H1 (cell line): ENCODE results near the gene CDS2. TPM values are rescaled to one million over a fixed set of nuclear protein-coding genes. Genes with fewer than 3 reads are reported as not detected.

Experiments
- BRCA1 ChIP-seq: IDR thresholded peaks from 2 replicates; pipeline ENCODE4 v1.6.1; 2012; ENCODE audit warnings: low read depth, low read length, improper control_type of control experiment
- CBX8 ChIP-seq: fragments of 300-800, 300-1000 bp; sonication (generic); IDR thresholded peaks from 2 replicates; pipeline ENCODE4 v1.7.1; 2016; ENCODE audit warnings: low read depth, low read length, borderline replicate concordance
- CHD7 ChIP-seq: fragments of 300-600 bp; sonication (generic); IDR thresholded peaks from 2 replicates; pipeline ENCODE4 v1.7.1; 2012; ENCODE audit warnings: low read length, moderate library complexity, mild to moderate bottlenecking, inconsistent platforms; ENCODE audit not compliant: insufficient replicate concordance
- NRF1 ChIP-seq: IDR thresholded peaks from 2 replicates; pipeline ENCODE4 v1.6.1; 2011; ENCODE audit warnings: mild to moderate bottlenecking, low read depth, low read length, improper control_type of control experiment
- RFX5 ChIP-seq: IDR thresholded peaks from 2 replicates; pipeline ENCODE4 v1.6.1; 2011; ENCODE audit warnings: low read depth, low read length, improper control_type of control experiment, borderline replicate concordance
- polyA plus RNA-seq, 7 experiments: library from polyadenylated mRNA; depleted of rRNA in 3 of 7; stranded (reverse) in 5 of 7; unstranded in 2 of 7; fragments of >200 nt in 5 of 7; fragments of 200-250 nt in 2 of 7; gene quantifications; 1 replicate in 5 of 7; 2 replicates in 1 of 7; 4 replicates in 1 of 7; pipeline versions ENCODE4 v1.2.1 to v1.2.3, GENCODE V29; 2011 to 2013; ENCODE audit warnings: missing spikeins in 2 of 7, mixed read lengths in 2 of 7
- total RNA-seq: library from RNA; stranded (reverse); fragmentation: NEBNext Ultra II Directional; extraction: Animal tissue kit (Norgen Biotek cat#: 25700); gene quantifications from 2 replicates; pipeline ENCODE4 v1.2.1, GENCODE V29; 2021

Gene CDS2
- total and polyA plus RNA-seq, 2 of the 8 experiments (the other 6 are each of a cell fraction or from before 2014, with no cell fraction given), result 54.0 to 56.2 TPM

- TF ChIP-seq CHD7, result no peak
- no peak for TF ChIP-seq BRCA1
- no peak for TF ChIP-seq CBX8
- no peak for TF ChIP-seq RFX5
- no peak for TF ChIP-seq NRF1
Observed at GRCh38 chr20:5088688-5089087, 38.1 kb upstream of the CDS2 start (continued).
